Measurements from ENCODE around the gene SCARB2. TPM values are rescaled to one million over a fixed set of nuclear protein-coding genes. Genes with fewer than 3 reads are reported as not detected.

The SCARB2 gene
- total RNA-seq, 1 experiment from 2014 or later: 51.3 TPM

DNA sequence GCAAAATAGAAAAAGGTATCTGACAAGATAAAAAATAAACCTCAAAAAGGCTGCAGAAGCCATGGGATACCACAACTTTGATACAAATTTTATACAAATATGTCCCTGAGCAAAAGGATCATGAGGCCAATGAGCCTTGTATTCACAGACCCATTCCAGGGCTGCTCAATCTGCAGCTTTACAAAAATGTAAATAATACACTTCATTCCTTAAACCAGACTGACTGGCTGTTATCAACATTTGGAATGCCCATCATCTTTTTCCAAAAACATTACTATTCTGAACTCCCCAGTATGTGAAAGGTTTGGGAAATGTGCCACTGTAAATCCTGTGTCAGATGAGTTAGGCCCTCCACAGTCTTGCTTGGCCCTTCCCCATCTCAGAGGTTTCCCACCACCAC lies 25.5 kb downstream of the SCARB2 start:
- Histone ChIP-seq H3K4me3 (replicated peaks in 1 of 2; ENCODE audit: low read depth in 1 of 2, low read length in 2 of 2) (no peak overlapping the region), H4K20me1 (ENCODE audit: insufficient read depth) (no peaks in the 10 kb centered on the region), H3K4me1 (ENCODE audit: control insufficient read depth in 1 of 2, insufficient read depth in 2 of 2, low read length in 2 of 2) (no peaks in the 10 kb centered on the region), H3K79me2 (ENCODE audit: insufficient read depth, low read length) (no peaks in the 10 kb centered on the region), H3K9ac (ENCODE audit: low read length) (no peak overlapping the region), H3K4me2 (ENCODE audit: low read length) (no peak overlapping the region), H3K9me3 (ENCODE audit: control insufficient read depth in 1 of 2, insufficient read depth in 1 of 2, low read depth in 1 of 2, low read length in 2 of 2) (no peaks in the 10 kb centered on the region), H3K36me3 (ENCODE audit: control insufficient read depth in 1 of 2, insufficient read depth in 2 of 2, low read length in 2 of 2) (no peaks in the 10 kb centered on the region; a peak in 1 of 4 replicates), H3K27me3 (ENCODE audit: insufficient read depth, low read length) (no peaks in the 10 kb centered on the region), H3K9me2 (ENCODE audit: insufficient read depth) (no peaks in the 10 kb centered on the region), H2AFZ (ENCODE audit: low read depth, low read length, poor library complexity, severe bottlenecking) (no peak overlapping the region), H3K27ac (ENCODE audit: low read depth, low read length) (no peak overlapping the region)
- BruUV-seq (replicated peaks): no TSS peak
- no peak for TF ChIP-seq EGR1 (IDR thresholded peaks at IDR 0.05; ENCODE audit: low read depth)
- ATAC-seq (no peak), DNase-seq (ENCODE audit: low read depth, low spot score) (no peak)
- RAD21 ChIA-PET (ENCODE audit: low non-redundant PET in 1 of 2, low total read pairs in 2 of 2, uncharacterized antibody in 2 of 2, unreplicated experiment in 2 of 2): no interaction called here
- POLR2A ChIA-PET: no interaction called here
- intact Hi-C loops (cut with micrococcal nuclease): no loop called here
- CTCF ChIA-PET: interaction anchor here (2.3 kb wide), 1 partner anchor 8 kb away, joined by 10 read pairs; no protein-coding TSS in a partner anchor

DNA sequence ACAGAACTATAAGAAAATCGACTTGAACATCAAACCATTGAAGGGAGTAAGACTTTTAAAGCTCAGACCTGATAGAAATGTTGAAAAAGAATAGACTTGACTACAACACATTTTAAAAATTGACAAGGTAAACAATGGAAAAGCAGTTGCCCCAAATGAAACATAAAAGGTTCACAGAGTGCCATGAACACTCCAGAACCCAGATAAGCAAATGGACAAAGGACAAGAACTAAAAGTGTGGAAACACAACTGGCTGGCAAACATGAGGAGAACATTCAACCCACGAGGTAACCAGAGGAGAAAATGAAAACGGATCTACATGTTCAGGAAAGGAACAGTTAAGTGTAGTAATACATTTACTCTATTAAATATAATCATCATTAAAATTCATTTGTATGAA lies 26.5 kb downstream of the SCARB2 start:
- ChIA-PET RAD21 (ENCODE audit: low non-redundant PET in 1 of 2, low total read pairs in 2 of 2, uncharacterized antibody in 2 of 2, unreplicated experiment in 2 of 2) (no interaction called here), CTCF (no interaction called here), POLR2A (no interaction called here)
- Histone ChIP-seq H3K4me2 (ENCODE audit: low read length) (no peak overlapping the region), H3K79me2 (ENCODE audit: insufficient read depth, low read length) (no peaks in the 10 kb centered on the region), H3K4me1 (ENCODE audit: control insufficient read depth in 1 of 2, insufficient read depth in 2 of 2, low read length in 2 of 2) (no peaks in the 10 kb centered on the region), H2AFZ (ENCODE audit: low read depth, low read length, poor library complexity, severe bottlenecking) (no peak overlapping the region), H3K4me3 (replicated peaks in 1 of 2; ENCODE audit: low read depth in 1 of 2, low read length in 2 of 2) (no peak overlapping the region), H3K27me3 (ENCODE audit: insufficient read depth, low read length) (no peaks in the 10 kb centered on the region), H3K27ac (ENCODE audit: low read depth, low read length) (no peak overlapping the region), H3K36me3 (ENCODE audit: control insufficient read depth in 1 of 2, insufficient read depth in 2 of 2, low read length in 2 of 2) (no peaks in the 10 kb centered on the region), H4K20me1 (ENCODE audit: insufficient read depth) (no peaks in the 10 kb centered on the region), H3K9me3 (ENCODE audit: control insufficient read depth in 1 of 2, insufficient read depth in 1 of 2, low read depth in 1 of 2, low read length in 2 of 2) (no peaks in the 10 kb centered on the region), H3K9me2 (ENCODE audit: insufficient read depth) (no peaks in the 10 kb centered on the region), H3K9ac (ENCODE audit: low read length) (no peak overlapping the region)
- no TSS peak for BruUV-seq (replicated peaks)
- DNase-seq (ENCODE audit: low read depth, low spot score) (no peak), ATAC-seq (no peak)
- no peak for TF ChIP-seq CEBPB (IDR thresholded peaks at IDR 0.05; ENCODE audit: low read depth)
- TF ChIP-seq SP1 (IDR thresholded peaks at IDR 0.05; ENCODE audit: low read depth): no peak
- intact Hi-C loops (cut with micrococcal nuclease): no loop called here

DNA sequence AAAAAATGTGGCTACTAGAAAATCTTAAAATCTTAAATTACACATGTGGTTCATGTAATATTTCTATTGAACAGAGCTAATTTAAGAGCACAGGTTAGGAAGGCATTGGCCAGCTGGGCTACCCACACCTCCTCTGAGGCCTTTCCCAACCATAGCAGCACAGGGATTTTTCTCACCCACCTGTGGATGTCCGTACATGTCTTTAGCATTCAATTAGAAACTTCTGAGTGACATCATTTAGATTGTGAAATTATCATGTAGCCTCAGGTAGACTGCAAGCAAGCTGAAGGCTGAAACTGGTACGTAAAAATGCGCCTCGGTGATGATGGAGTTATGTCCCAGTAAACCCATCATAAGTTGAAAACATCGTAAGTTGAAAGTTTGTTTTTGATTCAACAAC lies 31.2 kb downstream of the SCARB2 start:
- Histone ChIP-seq H3K27ac (ENCODE audit: low read depth, low read length) (no peak overlapping the region), H3K4me2 (ENCODE audit: low read length) (no peak overlapping the region), H3K79me2 (ENCODE audit: insufficient read depth, low read length) (no peaks in the 10 kb centered on the region), H3K4me3 (replicated peaks in 1 of 2; ENCODE audit: low read depth in 1 of 2, low read length in 2 of 2) (no peak overlapping the region), H3K36me3 (ENCODE audit: control insufficient read depth in 1 of 2, insufficient read depth in 2 of 2, low read length in 2 of 2) (no peaks in the 10 kb centered on the region), H3K9ac (ENCODE audit: low read length) (no peak overlapping the region), H3K4me1 (ENCODE audit: control insufficient read depth in 1 of 2, insufficient read depth in 2 of 2, low read length in 2 of 2) (no peaks in the 10 kb centered on the region), H3K27me3 (ENCODE audit: insufficient read depth, low read length) (no peaks in the 10 kb centered on the region), H2AFZ (ENCODE audit: low read depth, low read length, poor library complexity, severe bottlenecking) (no peak overlapping the region), H4K20me1 (ENCODE audit: insufficient read depth) (no peaks in the 10 kb centered on the region), H3K9me3 (ENCODE audit: control insufficient read depth in 1 of 2, insufficient read depth in 1 of 2, low read depth in 1 of 2, low read length in 2 of 2) (no peaks in the 10 kb centered on the region), H3K9me2 (ENCODE audit: insufficient read depth) (no peaks in the 10 kb centered on the region)
- CTCF ChIA-PET: interaction anchor here (2.5 kb wide), 1 partner anchor 196 kb away, joined by 8 read pairs; no protein-coding TSS in a partner anchor
- RAD21 ChIA-PET (ENCODE audit: low non-redundant PET in 1 of 2, low total read pairs in 2 of 2, uncharacterized antibody in 2 of 2, unreplicated experiment in 2 of 2): no interaction called here
- ATAC-seq (no peak), DNase-seq (ENCODE audit: low read depth, low spot score) (no peak)
- BruUV-seq (replicated peaks): no TSS peak
- TF ChIP-seq EZH2 (IDR thresholded peaks at IDR 0.05): no peak
- no peak for TF ChIP-seq ELF1 (IDR thresholded peaks at IDR 0.05; ENCODE audit: borderline replicate concordance, low read depth)
- no peak for TF ChIP-seq CEBPB (IDR thresholded peaks at IDR 0.05; ENCODE audit: low read depth)
- TF ChIP-seq CBX3 (IDR thresholded peaks at IDR 0.05; ENCODE audit: low read depth): no peak
- TF ChIP-seq ZNF274 (IDR thresholded peaks at IDR 0.05; ENCODE audit: low read depth, low read length): no peak
- POLR2A ChIA-PET: no interaction called here
- intact Hi-C loops (cut with micrococcal nuclease): no loop called here

Measured in HCT116 (cell line).